HG03064 (cell line): ENCODE measurements around the gene GLYR1.

ENCODE experiments used
- ATAC-seq: cut with Tn5 transposase; IDR thresholded peaks from one replicate; pipeline ENCODE4 v1.9.1; 2021; ENCODE audit warnings: low read depth; ENCODE audit not compliant: unreplicated experiment

Gene GLYR1

GRCh38 chr16:4852221-4852872 lies 5.3 kb upstream of the GLYR1 start:
- no peak for ATAC-seq

- no peak for ATAC-seq
Observed at GRCh38 chr16:4850211-4850610, 3.1 kb upstream of the GLYR1 start.

- ATAC-seq, result peak; percentile 15
Observed at GRCh38 chr16:4847774-4848587, 893 bp upstream of the GLYR1 start.

- ATAC-seq, result peak; percentile 24
Observed at GRCh38 chr16:4846503-4846900, 586 bp downstream of the GLYR1 start.

- ATAC-seq, result no peak
Observed at GRCh38 chr16:4840984-4841383, 6.1 kb downstream of the GLYR1 start.

GRCh38 chr16:4839942-4840341 lies 7.1 kb downstream of the GLYR1 start:
- no peak for ATAC-seq

- no peak for ATAC-seq
Observed at GRCh38 chr16:4837733-4838501, 9.2 kb downstream of the GLYR1 start.

- no peak for ATAC-seq
Observed at GRCh38 chr16:4836727-4837126, 10.4 kb downstream of the GLYR1 start.

GRCh38 chr16:4833584-4833983 lies 13.5 kb downstream of the GLYR1 start:
- ATAC-seq, result no peak

GRCh38 chr16:4832698-4833343 lies 14.3 kb downstream of the GLYR1 start:
- no peak for ATAC-seq

- no peak for ATAC-seq
Observed at GRCh38 chr16:4831616-4832015, 15.5 kb downstream of the GLYR1 start.

GRCh38 chr16:4830408-4830807 lies 16.7 kb downstream of the GLYR1 start:
- no peak for ATAC-seq

- ATAC-seq, result no peak
Observed at GRCh38 chr16:4828567-4829321, 18.3 kb downstream of the GLYR1 start.

GRCh38 chr16:4826980-4827379 lies 20.1 kb downstream of the GLYR1 start:
- no peak for ATAC-seq

GRCh38 chr16:4826526-4826925 lies 20.6 kb downstream of the GLYR1 start:
- ATAC-seq, result no peak

- ATAC-seq, result no peak
Observed at GRCh38 chr16:4825196-4825595, 21.9 kb downstream of the GLYR1 start.

GRCh38 chr16:4820652-4821051 lies 26.4 kb downstream of the GLYR1 start:
- ATAC-seq, result no peak

GRCh38 chr16:4814542-4815173 lies 32.4 kb downstream of the GLYR1 start:
- ATAC-seq, result no peak

- ATAC-seq, result no peak
Observed at GRCh38 chr16:4814046-4814445, 33.0 kb downstream of the GLYR1 start.
